GM10266 (cell line): ENCODE measurements around the gene ST6GAL1.

Experiments
- DNase-seq: peaks from one replicate; pipeline ENCODE4 v3.0.0; 2012; ENCODE audit errors: extremely low spot score
- CTCF ChIP-seq: IDR thresholded peaks from 2 replicates; pipeline ENCODE4 v1.5.1; 2012; ENCODE audit warnings: mild to moderate bottlenecking, low read depth; ENCODE audit not compliant: control insufficient read depth, insufficient read depth; ENCODE audit errors: missing control alignments

Gene ST6GAL1

GRCh38 chr3:187027531-187028278 is 97.4 kb downstream of the ST6GAL1 start:
- no peak for DNase-seq

GRCh38 chr3:187031934-187032333 is 101.6 kb downstream of the ST6GAL1 start:
- DNase-seq: no peak
- TF ChIP-seq CTCF: no peak

More at GRCh38 chr3:187027531-187028278, 97.4 kb downstream of the ST6GAL1 start:
- no peak for TF ChIP-seq CTCF

- no peak for DNase-seq
- TF ChIP-seq CTCF: no peak
These were observed 106.1 kb downstream of the ST6GAL1 start for GRCh38 chr3:187036394-187036793.

GRCh38 chr3:187039100-187039722 is 108.9 kb downstream of the ST6GAL1 start:
- no peak for TF ChIP-seq CTCF
- no peak for DNase-seq

GRCh38 chr3:187039723-187040414 is 109.5 kb downstream of the ST6GAL1 start:
- no peak for DNase-seq
- TF ChIP-seq CTCF: no peak

- no peak for TF ChIP-seq CTCF
- no peak for DNase-seq
These were observed 110.4 kb downstream of the ST6GAL1 start for GRCh38 chr3:187040516-187041361.
